Fibroblast of villous mesenchyme (primary cell): Measurements from ENCODE around the gene CRYZL1. TPM values are rescaled to one million over a fixed set of nuclear protein-coding genes. Genes with fewer than 3 reads are reported as not detected.

Source experiments
- DNase-seq: peaks from one replicate; pipeline ENCODE4 v3.0.0-alpha.2; 2010; ENCODE audit warnings: low read depth
- H3K4me3 ChIP-seq: 2 replicates; pipeline ENCODE4 v1.5.1; 2011; ENCODE audit warnings: low read depth, mild to moderate bottlenecking, low read length
- total RNA-seq: library from RNA; depleted of rRNA; stranded (reverse); fragments of >200 nt; gene quantifications from 2 replicates; pipeline ENCODE4 v1.2.3, GENCODE V29; 2012
- TF ChIP-seq, protein P1 (sequence below): IDR thresholded peaks from 2 replicates; pipeline ENCODE4 v1.5.1; 2012; ENCODE audit warnings: low read depth, mild to moderate bottlenecking, low read length; ENCODE audit not compliant: insufficient read depth

CRYZL1 gene
- total RNA-seq, 1 donor = 28.1 TPM

DNA sequence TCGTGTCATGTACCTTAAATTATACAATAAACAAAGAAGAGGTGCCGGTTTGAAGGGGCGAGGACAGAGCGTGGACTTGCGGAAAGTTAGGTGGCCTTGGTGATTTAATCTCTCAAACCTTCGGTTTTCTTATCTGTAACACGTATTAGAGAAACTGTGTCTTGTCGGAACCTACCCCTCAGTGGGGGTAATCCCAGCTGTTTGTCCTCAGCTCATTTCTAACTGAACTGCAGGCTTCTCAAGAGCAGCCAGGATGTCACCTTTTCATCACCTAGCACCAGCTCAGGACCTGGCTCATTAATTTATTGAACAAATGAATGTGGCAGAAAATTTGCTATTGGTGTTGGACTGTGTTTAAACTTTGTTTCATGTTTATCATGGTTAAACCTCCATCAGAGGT is 31.9 kb upstream of the CRYZL1 start:
- no peak overlapping the region for H3K4me3 ChIP-seq
- TF ChIP-seq, protein P1, sequence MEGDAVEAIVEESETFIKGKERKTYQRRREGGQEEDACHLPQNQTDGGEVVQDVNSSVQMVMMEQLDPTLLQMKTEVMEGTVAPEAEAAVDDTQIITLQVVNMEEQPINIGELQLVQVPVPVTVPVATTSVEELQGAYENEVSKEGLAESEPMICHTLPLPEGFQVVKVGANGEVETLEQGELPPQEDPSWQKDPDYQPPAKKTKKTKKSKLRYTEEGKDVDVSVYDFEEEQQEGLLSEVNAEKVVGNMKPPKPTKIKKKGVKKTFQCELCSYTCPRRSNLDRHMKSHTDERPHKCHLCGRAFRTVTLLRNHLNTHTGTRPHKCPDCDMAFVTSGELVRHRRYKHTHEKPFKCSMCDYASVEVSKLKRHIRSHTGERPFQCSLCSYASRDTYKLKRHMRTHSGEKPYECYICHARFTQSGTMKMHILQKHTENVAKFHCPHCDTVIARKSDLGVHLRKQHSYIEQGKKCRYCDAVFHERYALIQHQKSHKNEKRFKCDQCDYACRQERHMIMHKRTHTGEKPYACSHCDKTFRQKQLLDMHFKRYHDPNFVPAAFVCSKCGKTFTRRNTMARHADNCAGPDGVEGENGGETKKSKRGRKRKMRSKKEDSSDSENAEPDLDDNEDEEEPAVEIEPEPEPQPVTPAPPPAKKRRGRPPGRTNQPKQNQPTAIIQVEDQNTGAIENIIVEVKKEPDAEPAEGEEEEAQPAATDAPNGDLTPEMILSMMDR = no peak
- no peak for DNase-seq

DNA sequence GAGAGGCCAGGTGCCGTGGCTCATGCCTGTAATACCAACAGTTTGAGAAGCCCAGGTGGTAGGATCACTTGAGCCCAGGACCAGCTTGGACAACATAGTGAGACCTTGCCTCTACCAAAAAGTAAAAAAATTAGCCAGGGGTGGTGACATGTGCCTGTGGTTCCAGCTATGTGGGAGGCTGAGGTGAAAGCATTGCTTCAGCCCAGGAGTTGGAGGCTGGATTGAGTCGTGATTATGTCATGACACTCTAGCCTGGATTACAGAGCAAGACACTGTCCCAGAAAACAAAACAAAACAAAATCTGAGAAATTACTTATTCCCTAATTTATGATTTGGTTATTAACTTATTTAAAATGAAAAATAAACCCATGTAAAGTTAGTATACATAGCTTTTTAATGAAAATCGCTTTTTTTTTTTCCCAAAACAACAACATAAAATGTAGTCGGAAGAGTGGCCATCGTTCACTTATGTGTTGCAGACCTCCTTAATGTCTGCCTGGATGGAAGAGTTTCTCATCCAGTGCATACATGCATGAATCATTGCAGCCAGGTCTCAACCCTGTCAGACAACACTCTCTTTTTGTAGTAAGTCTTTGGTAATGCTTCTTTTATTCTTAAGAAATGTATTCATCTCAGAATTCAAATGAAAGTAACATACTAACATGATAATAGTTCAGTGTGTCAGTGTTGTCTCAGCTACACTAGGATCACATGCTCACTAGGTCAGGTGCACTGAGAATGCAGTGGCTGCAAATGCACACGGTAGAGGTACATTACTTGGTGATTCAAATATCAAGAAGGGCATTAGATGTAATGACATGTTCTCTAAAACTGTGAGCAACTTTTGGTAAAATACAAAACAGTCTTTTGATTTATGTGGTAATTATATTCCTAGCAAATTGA is 28.8 kb upstream of the CRYZL1 start:
- H3K4me3 ChIP-seq = no peak overlapping the region
- TF ChIP-seq, protein P1 = no peak
- DNase-seq = no peak

DNA sequence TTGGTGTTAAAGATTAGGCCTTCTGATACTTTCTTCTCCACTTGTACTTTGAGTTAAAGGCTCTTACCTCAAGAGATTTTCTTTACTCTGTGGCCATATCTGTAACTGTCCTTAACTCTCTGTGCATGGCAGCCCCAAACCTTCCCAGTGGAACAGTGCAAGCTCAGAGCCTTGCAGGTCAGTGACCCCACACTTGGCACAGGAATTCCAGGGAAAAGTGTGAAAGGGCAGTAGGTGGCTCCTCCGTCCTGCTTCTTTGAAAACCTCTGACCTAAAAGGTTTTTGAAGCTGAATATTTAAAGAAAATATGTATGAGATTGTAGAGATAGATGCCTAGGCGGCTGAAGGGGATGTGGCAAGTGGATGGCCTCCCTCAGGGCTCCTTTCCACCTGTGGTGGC is 27.1 kb upstream of the CRYZL1 start:
- DNase-seq = no peak
- TF ChIP-seq, protein P1 = no peak
- no peak overlapping the region for H3K4me3 ChIP-seq

DNA sequence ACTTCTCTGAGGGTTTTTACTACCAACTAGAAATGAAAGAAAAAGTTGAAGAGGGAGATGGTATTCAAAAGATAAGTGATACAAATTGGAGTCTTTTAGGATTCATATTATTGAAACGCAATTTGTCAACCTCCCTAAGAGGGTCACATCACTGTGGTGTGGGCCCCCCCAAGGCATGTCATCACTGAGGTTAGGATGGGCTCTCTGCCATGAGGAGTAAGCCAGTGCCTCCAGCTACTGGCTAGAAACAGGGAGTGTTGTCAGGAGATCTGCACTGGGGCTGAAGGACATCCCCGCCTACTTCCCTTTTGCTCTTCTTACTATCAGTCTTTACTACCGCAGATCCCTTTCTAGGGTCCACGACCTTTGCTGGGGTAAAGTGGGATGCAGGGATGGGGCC is 26.6 kb upstream of the CRYZL1 start:
- H3K4me3 ChIP-seq = no peak overlapping the region
- TF ChIP-seq, protein P1 = no peak
- no peak for DNase-seq

DNA sequence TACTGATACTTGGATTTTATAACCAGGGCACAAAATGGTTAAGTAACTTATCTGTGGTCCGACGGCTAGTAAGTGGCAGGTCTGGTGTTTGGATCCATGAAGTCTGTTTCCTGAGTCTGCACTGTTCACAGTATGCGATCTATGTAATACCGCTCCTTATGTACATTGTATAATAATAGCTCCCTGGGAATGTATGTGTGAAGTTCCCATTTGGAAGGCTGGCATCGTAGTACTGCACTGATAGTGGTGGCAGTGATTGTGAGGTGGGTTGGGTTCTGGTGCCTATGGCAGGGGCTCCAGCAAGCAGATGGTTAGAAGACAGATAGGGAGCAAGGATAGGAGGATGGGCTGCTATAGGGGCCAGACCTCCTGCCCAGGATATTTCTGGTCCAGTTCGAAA is 26.1 kb upstream of the CRYZL1 start:
- TF ChIP-seq, protein P1 = no peak
- H3K4me3 ChIP-seq = no peak overlapping the region
- no peak for DNase-seq

DNA sequence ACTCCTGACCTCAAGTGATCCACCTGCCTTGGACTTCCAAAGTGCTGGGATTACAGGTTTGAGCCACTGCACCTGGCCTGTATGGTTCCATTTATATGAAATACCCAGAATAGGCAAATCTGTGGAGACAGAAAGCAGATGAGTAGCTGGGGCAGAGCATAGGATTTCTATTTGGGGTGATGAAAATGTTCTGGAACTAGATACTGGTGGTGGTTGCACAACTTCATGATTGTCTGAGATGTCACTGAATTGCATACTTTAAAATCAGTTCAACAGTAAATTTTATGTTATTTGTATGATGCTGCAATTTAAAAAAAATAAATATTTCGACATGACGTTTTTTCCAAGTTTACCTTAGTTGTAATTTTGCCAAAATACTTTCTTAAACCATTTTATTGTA is 24.6 kb upstream of the CRYZL1 start:
- TF ChIP-seq, protein P1 = no peak
- no peak for DNase-seq
- H3K4me3 ChIP-seq = no peak overlapping the region
